Sigmoid colon (tissue), 7 donors: ENCODE measurements around the gene CFAP97D1. TPM values are rescaled to one million over a fixed set of nuclear protein-coding genes. Genes with fewer than 3 reads are reported as not detected.
A peak's percentile ranks its signal among the peaks of the same experiment; 100 is the strongest.

Experiments used
- DNase-seq: peaks from one replicate; pipeline ENCODE4 v3.0.0-alpha.2; 2019
- H3K27ac ChIP-seq, 4 donors: fragments of 200-600 bp; sonication (generic); one replicate each; pipeline ENCODE4 v1.5.1; 2016 to 2019; ENCODE audit warnings: mild to moderate bottlenecking in 1 of 4
- H3K27me3 ChIP-seq, 3 donors: fragments of 200-600 bp; sonication (generic); one replicate each; pipeline ENCODE4 v1.5.1; 2019; ENCODE audit warnings: mild to moderate bottlenecking in 1 of 3
- H3K36me3 ChIP-seq, 4 donors: fragments of 200-600 bp; sonication (generic); one replicate each; pipeline ENCODE4 v1.5.1; 2016 to 2019
- H3K4me1 ChIP-seq, 4 donors: fragments of 200-600 bp; sonication (generic); one replicate each; pipeline ENCODE4 v1.5.1; 2017 to 2019
- H3K4me3 ChIP-seq, 4 donors: fragments of 200-600 bp; sonication (generic); one replicate each; pipeline ENCODE4 v1.5.1; 2017 to 2019; ENCODE audit warnings: mild to moderate bottlenecking in 2 of 4, moderate library complexity in 1 of 4
- H3K9me3 ChIP-seq, 4 donors: fragments of 200-600 bp in 3 of 4; sonication (generic) in 3 of 4; one replicate each; pipeline versions ENCODE4 v1.5.1 to v1.6.1; 2013 to 2019
- CTCF ChIP-seq, 4 experiments: fragments of 450-650 bp in 3 of 4; fragments of 200-600 bp in 1 of 4; IDR thresholded peaks; one replicate each; pipeline ENCODE4 v1.5.1; 2016 to 2019; ENCODE audit warnings: antibody characterized with exemption in 4 of 4, mild to moderate bottlenecking in 3 of 4, moderate library complexity in 2 of 4
- EP300 ChIP-seq, 4 donors: sonication (generic); formaldehyde crosslinking; IDR thresholded peaks; one replicate each; pipeline ENCODE4 v1.6.1; 2017; ENCODE audit warnings: antibody characterized with exemption in 4 of 4
- POLR2A ChIP-seq, 2 donors: fragments of 450-650 bp; IDR thresholded peaks; one replicate each; pipeline ENCODE4 v1.6.1; 2016; ENCODE audit warnings: antibody characterized with exemption in 2 of 2, mild to moderate bottlenecking in 2 of 2, moderate library complexity in 2 of 2
- POLR2AphosphoS5 ChIP-seq, 4 donors: sonication (generic); formaldehyde crosslinking; IDR thresholded peaks; one replicate each; pipeline ENCODE4 v1.6.1; 2017; ENCODE audit warnings: antibody characterized with exemption in 4 of 4
- WGBS, 2 donors: extraction: QIAGEN DNeasy Blood & Tissue Kit; methylation state at CpG; one replicate each; pipeline ENCODE4 v1.1.7; 2013; 5-methylcytosine and 5-hydroxymethylcytosine counted together
- intact Hi-C: fragments of 100-400 bp; cut with DNase I; formaldehyde crosslinking; loops from one replicate; pipeline ENCODE4 v1.15.1; 2023
- polyA plus RNA-seq, 3 donors: library from polyadenylated mRNA; stranded (reverse); fragments of 200-250 nt; gene quantifications; one replicate each; pipeline ENCODE4 v1.2.3, GENCODE V29; 2013
- total RNA-seq, 4 donors: library from RNA; depleted of rRNA; stranded (reverse); fragments of >200 nt; gene quantifications; one replicate each; pipeline ENCODE4 v1.1.0, GENCODE V29; 2016
- donor health status: healthy with polysubstance abuse.
- donor health status: Bipolar disorder and iron deficiency.
- donor health status: healthy.

CFAP97D1 gene
- total and polyA plus RNA-seq, 7 donors: not detected

GRCh38 chr17:43760254-43760852, 19.9 kb upstream of the CFAP97D1 start:
- Histone ChIP-seq H3K4me3 (no peak overlapping the region), H3K4me1 (peaks cover 0 to 10% (median 9%) of the 10 kb centered on the region in 4 donors), H3K36me3 (no peaks in the 10 kb centered on the region), H3K27me3 (peaks cover 4 to 26% (median 19%) of the 10 kb centered on the region in 3 donors), H3K27ac (peak overlapping the region in 1 of 4 donors; percentile 44), H3K9me3 (no peaks in the 10 kb centered on the region)
- 4 to 9% methylated on average over 10 of the region's 10 CpGs for WGBS, 2 donors
- TF ChIP-seq CTCF (IDR thresholded peaks at IDR 0.05) (peak; percentile 96 to 99 (median 99)), POLR2AphosphoS5 (IDR thresholded peaks at IDR 0.05) (no peak)
- intact Hi-C loops: loop anchor here (1.0 to 5.0 kb wide), 3 partner anchors 66 to 183 kb away; partner anchors contain the start of gene CD300LG
- DNase-seq: peak; percentile 96

- peak overlapping the region in 2 of 4 donors; percentile 0 to 18 for H3K27ac ChIP-seq
- intact Hi-C loops: no loop called here
- peak; percentile 46 to 89 (median 60) for TF ChIP-seq CTCF (IDR thresholded peaks at IDR 0.05)
- TF ChIP-seq POLR2AphosphoS5 (IDR thresholded peaks at IDR 0.05): no peak
Measured at GRCh38 chr17:43766413-43767052, 13.7 kb upstream of the CFAP97D1 start.

GRCh38 chr17:43767053-43767712, 13.1 kb upstream of the CFAP97D1 start:
- no peak for TF ChIP-seq POLR2A (IDR thresholded peaks at IDR 0.05)
- TF ChIP-seq EP300 (IDR thresholded peaks at IDR 0.05): no peak
- TF ChIP-seq POLR2AphosphoS5 (IDR thresholded peaks at IDR 0.05): no peak
- TF ChIP-seq CTCF (IDR thresholded peaks at IDR 0.05): no peak
- no peaks in the 10 kb centered on the region for H3K9me3 ChIP-seq
- H3K27ac ChIP-seq: peak overlapping the region in 2 of 4 donors; percentile 0 to 18
- intact Hi-C loops: no loop called here
- DNase-seq: no peak
- H3K27me3 ChIP-seq: no peaks in the 10 kb centered on the region
- peaks cover 17 to 57% (median 25%) of the 10 kb centered on the region in 4 donors for H3K36me3 ChIP-seq
- H3K4me1 ChIP-seq: peaks cover 0 to 18% (median 6%) of the 10 kb centered on the region in 4 donors
- H3K4me3 ChIP-seq: no peak overlapping the region
- WGBS, 2 donors: 86 to 88% methylated on average over 6 of the region's 6 CpGs

More at GRCh38 chr17:43766413-43767052, 13.7 kb upstream of the CFAP97D1 start:
- peak; percentile 79 for DNase-seq
- peaks cover 0 to 12% (median 3%) of the 10 kb centered on the region in 4 donors for H3K4me1 ChIP-seq
- peaks cover 16 to 50% (median 23%) of the 10 kb centered on the region in 4 donors for H3K36me3 ChIP-seq
- 70 to 72% methylated on average over 7 of the region's 7 CpGs for WGBS, 2 donors
- no peaks in the 10 kb centered on the region for H3K9me3 ChIP-seq
- H3K27me3 ChIP-seq: no peaks in the 10 kb centered on the region
- no peak overlapping the region for H3K4me3 ChIP-seq

- Histone ChIP-seq H3K27me3 (no peaks in the 10 kb centered on the region), H3K4me3 (no peak overlapping the region), H3K4me1 (peaks cover 0 to 23% (median 10%) of the 10 kb centered on the region in 4 donors), H3K36me3 (peaks cover 22 to 62% (median 30%) of the 10 kb centered on the region in 4 donors), H3K9me3 (no peaks in the 10 kb centered on the region), H3K27ac (no peak overlapping the region)
- DNase-seq: no peak
- intact Hi-C loops: no loop called here
- TF ChIP-seq POLR2A (IDR thresholded peaks at IDR 0.05): no peak
- TF ChIP-seq CTCF (IDR thresholded peaks at IDR 0.05): no peak
- TF ChIP-seq POLR2AphosphoS5 (IDR thresholded peaks at IDR 0.05): no peak
- TF ChIP-seq EP300 (IDR thresholded peaks at IDR 0.05): no peak
- WGBS, 2 donors: 78 to 84% methylated on average over 5 of the region's 5 CpGs
Measured at GRCh38 chr17:43767713-43768059, 12.5 kb upstream of the CFAP97D1 start.
